Activated CD8-positive, alpha-beta T cell treated with anti-CD3 and anti-CD28 coated beads for 36 hours (primary cell): Measurements from ENCODE around the gene TNP2. TPM values are rescaled to one million over a fixed set of nuclear protein-coding genes. Genes with fewer than 3 reads are reported as not detected.

Experiments used
- ATAC-seq: fragments of 200-7000 bp; cut with Tn5 transposase; one replicate; pipeline ENCODE4 v1.10.0; 2021; ENCODE audit warnings: mild to moderate bottlenecking, moderate library complexity
- CTCF ChIA-PET: fragments of 350-600 bp; sonication (Branson Sonifier 250); formaldehyde crosslinking; loops from one replicate; lab custom pipeline; 2021; ENCODE audit warnings: antibody characterized with exemption; lab: Charles Lee
- POLR2A ChIA-PET: fragments of 350-600 bp; sonication (Branson Sonifier 250); formaldehyde crosslinking; loops from one replicate; lab custom pipeline; 2021; ENCODE audit warnings: antibody characterized with exemption; lab: Charles Lee
- DNase-seq: peaks from one replicate; pipeline ENCODE4 v3.0.0-alpha.2; 2020
- H3K27ac Mint-ChIP-seq: one replicate; pipeline ENCODE4 v1.8.0; 2021; ENCODE audit warnings: mild to moderate bottlenecking, mixed read lengths
- H3K27me3 Mint-ChIP-seq: one replicate; pipeline ENCODE4 v1.8.0; 2021; ENCODE audit warnings: mixed read lengths
- H3K36me3 Mint-ChIP-seq: one replicate; pipeline ENCODE4 v1.8.0; 2021; ENCODE audit warnings: low read depth, mixed read lengths
- H3K4me1 Mint-ChIP-seq: one replicate; pipeline ENCODE4 v1.8.0; 2021; ENCODE audit warnings: low read depth, mixed read lengths
- H3K4me3 Mint-ChIP-seq: one replicate; pipeline ENCODE4 v1.8.0; 2021; ENCODE audit warnings: mild to moderate bottlenecking, moderate library complexity, mixed read lengths
- H3K9me3 Mint-ChIP-seq: one replicate; pipeline ENCODE4 v1.8.0; 2021; ENCODE audit warnings: mixed read lengths
- intact Hi-C: fragments of 100-400 bp; cut with micrococcal nuclease; formaldehyde crosslinking; loops from one replicate; pipeline ENCODE4 v1.10.0; 2022
- total RNA-seq, 2 experiments: library from RNA; stranded (reverse); gene quantifications; one replicate each; pipeline ENCODE4 v1.2.3, GENCODE V29; 2021
- TF ChIP-seq, protein P1 (sequence below): fragments of 200-600 bp; IDR thresholded peaks from one replicate; pipeline ENCODE4 v1.8.0; 2022; ENCODE audit warnings: antibody characterized with exemption, mild to moderate bottlenecking

The TNP2 gene
- total RNA-seq, 2 experiments from 2014 or later, result not detected

DNA sequence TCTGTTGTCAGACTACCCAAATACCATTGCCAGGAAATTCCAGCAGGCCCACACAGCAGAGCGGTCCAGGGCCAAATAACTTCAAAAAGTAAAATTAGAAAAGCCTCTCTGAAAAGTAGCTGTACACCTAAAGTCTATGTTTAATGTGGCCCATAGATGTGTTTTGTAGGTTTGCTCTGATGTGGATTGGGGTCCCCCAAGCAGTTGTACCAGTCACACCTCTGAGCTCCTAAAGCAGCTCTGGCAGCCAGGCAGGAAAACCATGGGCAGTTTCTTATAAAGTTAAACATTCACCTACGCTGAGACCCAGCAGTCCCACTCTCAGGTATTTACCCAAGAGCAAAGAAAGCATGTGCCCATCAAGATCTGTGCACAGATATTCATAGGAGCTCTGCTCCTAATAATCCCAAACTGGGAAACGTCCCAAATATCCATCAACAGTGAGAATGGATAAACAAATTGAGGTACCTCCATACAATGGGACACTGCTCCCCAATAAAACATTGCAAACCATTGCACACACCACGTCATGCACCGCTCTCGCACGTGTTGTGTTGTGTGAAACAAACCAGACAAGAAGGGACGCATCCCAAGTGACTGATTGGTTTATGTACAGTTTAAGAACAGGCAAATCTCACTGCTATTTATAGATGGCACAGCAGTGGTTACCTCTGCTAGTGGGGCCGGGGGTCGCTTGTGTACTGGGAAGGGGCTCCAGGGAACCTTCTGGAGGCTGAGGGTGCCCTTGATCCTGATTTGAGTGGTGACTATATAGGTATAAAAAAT lies 27.8 kb upstream of the TNP2 start:
- Mint-ChIP-seq H3K4me1 (peaks cover 44% of the 10 kb centered on the region), H3K27me3 (peaks cover 10% of the 10 kb centered on the region), H3K9me3 (no peaks in the 10 kb centered on the region), H3K4me3 (peak overlapping the region; percentile 24), H3K36me3 (no peaks in the 10 kb centered on the region), H3K27ac (peak overlapping the region; percentile 69)
- TF ChIP-seq, protein P1, sequence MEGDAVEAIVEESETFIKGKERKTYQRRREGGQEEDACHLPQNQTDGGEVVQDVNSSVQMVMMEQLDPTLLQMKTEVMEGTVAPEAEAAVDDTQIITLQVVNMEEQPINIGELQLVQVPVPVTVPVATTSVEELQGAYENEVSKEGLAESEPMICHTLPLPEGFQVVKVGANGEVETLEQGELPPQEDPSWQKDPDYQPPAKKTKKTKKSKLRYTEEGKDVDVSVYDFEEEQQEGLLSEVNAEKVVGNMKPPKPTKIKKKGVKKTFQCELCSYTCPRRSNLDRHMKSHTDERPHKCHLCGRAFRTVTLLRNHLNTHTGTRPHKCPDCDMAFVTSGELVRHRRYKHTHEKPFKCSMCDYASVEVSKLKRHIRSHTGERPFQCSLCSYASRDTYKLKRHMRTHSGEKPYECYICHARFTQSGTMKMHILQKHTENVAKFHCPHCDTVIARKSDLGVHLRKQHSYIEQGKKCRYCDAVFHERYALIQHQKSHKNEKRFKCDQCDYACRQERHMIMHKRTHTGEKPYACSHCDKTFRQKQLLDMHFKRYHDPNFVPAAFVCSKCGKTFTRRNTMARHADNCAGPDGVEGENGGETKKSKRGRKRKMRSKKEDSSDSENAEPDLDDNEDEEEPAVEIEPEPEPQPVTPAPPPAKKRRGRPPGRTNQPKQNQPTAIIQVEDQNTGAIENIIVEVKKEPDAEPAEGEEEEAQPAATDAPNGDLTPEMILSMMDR, result no peak
- ATAC-seq, result peak; percentile 37
- intact Hi-C loops, result no loop called here
- DNase-seq, result peak; percentile 48
- CTCF ChIA-PET, result interaction anchor here (0.7 to 2.8 kb wide), 10 partner anchors 29 to 333 kb away, joined by 3 to 14 read pairs (median 4); partner anchors contain the start of gene SOCS1
- POLR2A ChIA-PET, result interaction anchor here (1.0 to 3.1 kb wide), 9 partner anchors 12 to 197 kb away, joined by 3 to 26 read pairs (median 7); partner anchors contain the start of gene SOCS1

DNA sequence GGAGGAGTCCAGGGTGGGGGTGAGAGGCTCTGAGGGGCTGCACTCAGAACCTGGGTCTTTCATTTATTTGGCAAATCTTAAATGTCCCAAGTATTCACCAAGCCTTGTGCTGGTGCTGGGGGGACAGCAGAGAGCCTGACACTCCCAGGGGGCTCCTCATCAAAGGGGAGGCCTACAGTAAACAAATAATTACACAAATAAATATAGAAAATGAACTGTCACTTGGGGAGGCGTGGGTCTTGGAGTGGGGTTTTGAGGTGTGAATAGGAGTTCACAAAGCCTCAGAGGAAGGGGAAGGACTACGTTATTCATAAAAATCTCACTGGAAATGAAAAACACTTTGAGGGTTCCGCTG lies 27.2 kb upstream of the TNP2 start:
- CTCF ChIA-PET, result interaction anchor here (1.3 kb wide), 1 partner anchor 28 kb away, joined by 3 read pairs; no protein-coding TSS in a partner anchor
- TF ChIP-seq, protein P1, result no peak
- peaks cover 44% of the 10 kb centered on the region for H3K4me1 Mint-ChIP-seq
- intact Hi-C loops, result no loop called here
- DNase-seq, result no peak
- peaks cover 10% of the 10 kb centered on the region for H3K27me3 Mint-ChIP-seq
- ATAC-seq, result no peak
- POLR2A ChIA-PET, result interaction anchor here (1.5 to 3.1 kb wide), 3 partner anchors 15 to 41 kb away, joined by 6 to 26 read pairs (median 17); partner anchors contain the start of gene SOCS1
- no peaks in the 10 kb centered on the region for H3K36me3 Mint-ChIP-seq
- no peak overlapping the region for H3K4me3 Mint-ChIP-seq
- H3K27ac Mint-ChIP-seq, result peak overlapping the region; percentile 69
- no peaks in the 10 kb centered on the region for H3K9me3 Mint-ChIP-seq

DNA sequence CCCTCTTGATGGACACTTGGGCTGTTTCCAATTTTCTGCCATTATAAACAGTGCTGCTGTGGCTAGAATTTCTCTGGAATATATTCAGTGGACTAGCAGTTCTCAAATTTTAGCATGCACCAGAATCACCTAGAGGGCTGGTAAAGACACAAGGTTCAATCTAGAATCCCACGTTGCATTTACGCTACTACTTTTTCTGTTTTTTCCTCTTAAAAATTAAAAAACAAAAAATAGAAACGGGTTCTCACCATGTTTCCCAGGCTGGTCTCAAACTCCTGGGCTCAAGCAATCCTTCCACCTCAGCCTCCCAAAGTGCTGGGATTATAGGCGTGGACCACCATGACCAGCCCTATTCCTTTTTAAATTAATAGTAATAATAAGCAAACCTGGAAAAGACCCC lies 26.5 kb upstream of the TNP2 start:
- CTCF ChIA-PET, result no interaction called here
- Mint-ChIP-seq H3K27ac (no peak overlapping the region), H3K36me3 (no peaks in the 10 kb centered on the region), H3K9me3 (no peaks in the 10 kb centered on the region), H3K4me3 (no peak overlapping the region), H3K27me3 (peaks cover 10% of the 10 kb centered on the region), H3K4me1 (peaks cover 44% of the 10 kb centered on the region)
- intact Hi-C loops, result no loop called here
- POLR2A ChIA-PET, result interaction anchor here (0.9 to 1.0 kb wide), 2 partner anchors 16 to 40 kb away, joined by 4 to 7 read pairs; partner anchors contain the start of gene SOCS1
- ATAC-seq, result no peak
- no peak for DNase-seq
- TF ChIP-seq, protein P1, result no peak

DNA sequence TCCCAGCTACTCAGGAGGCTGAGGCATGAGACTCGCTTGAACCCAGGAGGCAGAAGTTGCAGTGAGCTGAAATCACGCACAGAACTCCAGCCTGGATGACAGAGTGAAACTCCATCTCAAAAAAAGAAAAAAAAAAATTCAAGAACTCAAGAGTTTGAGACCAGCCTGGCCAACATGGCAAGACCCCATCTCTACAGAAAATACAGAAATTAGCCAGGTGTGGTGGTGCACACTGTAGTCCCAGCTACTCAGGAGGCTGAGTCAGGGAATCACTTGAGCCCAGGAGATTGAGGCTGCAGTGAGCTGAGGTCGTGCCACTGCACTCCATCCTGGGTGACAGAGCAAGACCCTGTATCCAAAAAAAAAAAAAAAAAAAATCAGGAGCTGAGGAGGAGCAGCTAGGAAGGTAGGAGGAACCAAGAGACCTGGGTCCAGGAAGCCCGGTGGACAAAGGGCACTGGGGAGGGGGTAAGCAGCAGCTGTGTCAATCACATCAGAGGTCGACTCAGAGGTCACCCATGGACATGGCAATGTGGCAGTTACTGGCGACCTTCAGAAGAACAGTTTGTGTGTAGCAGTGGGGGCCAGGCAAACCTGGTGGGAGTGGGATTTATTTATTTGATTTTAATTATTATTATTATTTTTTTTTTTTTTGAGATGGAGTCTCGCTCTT lies 23.1 kb upstream of the TNP2 start:
- intact Hi-C loops, result no loop called here

More for the DNA sequence above, 23.1 kb upstream of the TNP2 start:
- TF ChIP-seq, protein P1, result no peak
- Mint-ChIP-seq H3K9me3 (no peaks in the 10 kb centered on the region), H3K27me3 (peaks cover 10% of the 10 kb centered on the region), H3K4me3 (no peak overlapping the region), H3K27ac (no peak overlapping the region), H3K4me1 (peaks cover 26% of the 10 kb centered on the region), H3K36me3 (no peaks in the 10 kb centered on the region)
- ATAC-seq (no peak), DNase-seq (no peak)
- POLR2A ChIA-PET, result no interaction called here
- CTCF ChIA-PET, result interaction anchor here (1.1 kb wide), 2 partner anchors 61 to 328 kb away, joined by 3 read pairs; no protein-coding TSS in a partner anchor
